HUDEP-2 (cell line): Measurements from ENCODE around the gene LRP5.

ENCODE experiments used
- DNase-seq, 76 experiments: peaks; one replicate each; lab custom pipeline; 2025; ENCODE audit not compliant: unreplicated experiment in 76 of 76; lab: John Stamatoyannopoulos, UW

LRP5 gene

GRCh38 chr11:68306636-68307035, 5.8 kb upstream of the LRP5 start:
- DNase-seq = no peak

DNA sequence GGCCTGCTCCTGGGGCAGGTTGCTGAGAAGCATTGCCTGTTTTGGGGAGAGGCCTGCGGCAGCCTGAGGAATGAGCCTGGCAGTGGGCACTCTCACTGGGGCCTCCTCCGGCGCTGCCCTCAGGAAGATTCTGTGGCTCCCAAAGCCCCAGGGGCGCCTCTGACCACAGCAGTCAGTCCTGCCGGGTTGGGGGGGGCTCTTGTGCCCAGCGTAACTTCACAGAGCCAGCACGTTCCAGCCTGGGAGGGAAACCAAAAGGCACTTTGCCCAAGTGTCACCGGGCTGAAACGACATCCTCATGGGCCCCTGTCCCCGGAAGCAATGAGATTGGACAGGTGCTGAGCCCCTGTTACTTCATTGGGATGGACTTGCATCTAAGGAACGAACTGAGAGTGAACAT, 4.3 kb upstream of the LRP5 start:
- DNase-seq = no peak

DNA sequence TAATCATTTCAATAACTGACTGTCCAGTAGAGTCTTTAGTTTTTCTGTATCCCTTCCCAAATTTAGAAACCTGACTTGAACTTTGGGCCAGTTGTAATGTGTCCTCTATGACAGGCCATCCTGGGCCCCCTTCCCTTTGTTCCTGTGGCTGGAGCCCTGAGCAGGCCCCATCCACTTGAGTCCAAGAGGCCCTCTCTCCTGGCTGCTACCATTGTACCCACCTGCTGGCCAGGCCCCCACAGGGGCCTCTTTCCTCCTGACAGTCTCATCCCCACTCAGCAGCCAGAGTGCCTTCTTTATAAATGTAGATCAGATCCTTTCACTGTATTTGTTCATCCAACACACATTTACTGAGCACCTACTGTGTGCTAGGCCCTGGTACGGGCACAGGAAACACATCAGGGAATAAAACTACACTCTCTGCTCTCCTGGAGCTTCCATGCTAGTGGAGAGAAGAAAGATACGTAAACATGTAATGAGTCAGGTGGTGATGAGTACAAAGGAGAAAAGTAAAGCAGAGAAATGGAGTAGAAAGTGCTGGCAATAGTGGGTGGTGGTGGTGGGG, 2.7 kb upstream of the LRP5 start:
- DNase-seq = no peak

DNA sequence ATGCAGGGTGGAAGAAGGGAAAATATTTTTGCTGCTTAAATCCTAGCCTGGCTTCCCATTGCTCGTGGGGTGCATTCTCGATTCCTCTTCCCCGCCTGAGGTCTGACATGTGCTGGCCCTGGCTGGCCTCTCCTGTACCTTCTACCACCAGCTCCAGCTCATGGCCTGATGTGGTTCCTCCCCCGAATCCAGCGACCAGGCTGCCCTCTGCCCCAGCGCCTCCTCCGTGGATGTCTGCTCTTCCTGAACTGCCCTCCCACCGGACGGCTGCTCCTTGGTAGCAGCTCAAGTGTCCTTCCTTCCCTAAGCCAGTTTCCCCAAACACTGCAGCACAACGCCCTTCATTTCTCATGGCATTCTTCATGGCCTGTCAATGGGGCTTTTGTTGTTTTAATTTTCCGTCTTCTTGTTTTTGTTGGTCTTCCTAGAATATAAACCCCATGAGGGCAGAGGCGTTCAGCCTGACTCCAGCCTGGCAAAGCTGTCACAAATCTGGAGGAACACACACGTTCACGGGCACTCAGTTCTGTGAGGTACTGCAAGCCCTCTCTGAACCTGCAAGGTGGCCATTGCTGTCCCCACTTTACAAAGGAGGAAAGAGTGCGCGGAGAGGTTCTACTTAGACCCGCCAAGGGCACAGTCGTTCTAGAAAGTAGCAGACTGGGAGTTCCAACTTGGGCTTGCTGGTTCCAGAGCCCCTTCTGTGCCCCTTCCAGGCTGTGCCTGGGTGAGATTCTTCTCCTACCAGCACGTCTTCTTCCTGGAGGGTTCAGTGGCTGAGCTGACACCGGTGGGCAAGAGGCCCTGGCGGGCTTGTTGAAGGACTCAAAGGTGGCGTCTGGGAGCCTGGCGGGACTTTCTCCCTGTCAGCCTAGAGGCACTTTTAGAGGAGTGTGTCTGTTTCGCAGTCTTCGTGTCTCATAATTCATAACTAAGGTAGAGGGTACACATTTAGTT, 953 bp upstream of the LRP5 start:
- DNase-seq = no peak

- DNase-seq = peak in 4 of 76 experiments; percentile 13 to 48 (median 30)
Measured at GRCh38 chr11:68312780-68313573, 586 bp downstream of the LRP5 start.

DNA sequence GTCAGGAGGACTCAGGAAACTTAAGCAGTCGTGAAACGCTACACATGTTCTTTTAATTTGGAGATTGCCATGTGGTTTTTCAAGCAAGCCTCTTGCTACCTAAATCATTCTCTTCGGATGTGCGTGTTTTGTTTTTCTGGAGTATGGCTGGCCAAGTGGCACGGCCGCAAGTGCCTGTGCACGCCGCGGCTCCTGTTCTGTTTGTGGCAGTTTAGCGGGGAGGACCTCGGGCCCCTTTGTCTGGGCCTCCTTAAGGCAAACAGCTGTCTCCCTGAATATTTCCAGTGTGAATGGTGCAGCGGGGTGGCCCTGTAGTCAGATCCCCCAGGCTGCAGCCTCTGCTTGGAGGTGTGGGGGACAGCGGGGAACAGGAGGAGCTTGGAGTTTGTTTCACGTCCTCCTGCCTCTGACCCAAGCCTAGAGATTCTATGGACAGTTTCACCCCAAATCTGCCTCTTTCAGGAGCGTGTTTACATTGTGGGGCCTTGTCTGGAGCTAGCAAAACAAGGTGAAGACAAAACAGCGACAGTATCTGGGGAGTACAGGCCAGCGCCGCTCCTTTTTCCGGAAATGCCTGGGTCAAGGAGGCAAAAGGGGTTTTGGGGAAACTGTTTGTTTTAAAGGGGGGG, 1.3 kb downstream of the LRP5 start:
- peak in 13 of 76 experiments; percentile 11 to 52 (median 32) for DNase-seq

DNA sequence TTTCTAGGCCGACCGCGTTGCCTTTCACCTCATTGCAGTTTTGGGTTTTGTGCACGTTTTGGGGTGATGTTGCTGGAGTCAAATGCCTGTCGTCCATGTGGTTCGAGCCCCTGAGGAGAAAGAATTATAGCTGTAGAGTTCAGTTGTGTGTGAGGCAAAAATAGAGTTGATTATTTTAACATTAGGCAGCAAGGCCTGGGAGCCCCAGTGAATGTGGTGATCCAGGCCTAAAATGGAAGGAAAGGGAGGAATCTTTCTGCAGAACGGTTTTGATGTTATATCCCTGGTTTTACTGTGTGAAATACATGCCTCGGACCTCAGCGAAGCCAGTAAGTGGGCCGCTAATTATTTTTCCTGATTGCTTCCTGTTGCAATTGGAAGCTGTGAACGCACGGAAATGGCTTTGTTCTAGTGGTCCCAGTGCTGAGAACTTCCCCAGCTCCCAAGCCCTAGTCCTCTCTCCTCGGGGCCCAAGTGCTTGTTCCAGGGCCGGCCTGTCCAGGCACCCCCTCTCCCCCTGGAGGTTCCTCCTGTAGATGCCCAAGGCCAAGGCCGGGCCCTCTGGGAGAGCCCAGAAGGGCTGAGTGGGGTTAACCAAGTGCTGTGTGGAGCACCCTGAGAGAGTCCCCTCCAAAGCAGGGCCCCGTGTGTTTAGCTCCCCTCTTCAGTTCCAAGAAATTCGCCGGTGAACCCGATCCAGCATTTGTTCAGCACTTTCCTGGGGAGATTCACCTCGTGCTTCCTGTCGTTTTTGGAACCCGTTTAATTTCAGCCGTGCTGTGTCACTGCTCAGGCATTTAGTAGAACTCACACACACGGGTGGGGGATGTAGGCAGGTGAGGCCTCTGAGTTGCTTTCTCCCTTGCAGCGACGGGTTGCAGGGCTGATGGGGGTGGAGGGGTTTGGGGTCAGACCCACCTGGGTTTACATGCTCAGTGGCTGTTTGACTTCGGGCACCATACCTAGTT, 2.1 kb downstream of the LRP5 start:
- peak in 14 of 76 experiments; percentile 10 to 52 (median 24) for DNase-seq

- DNase-seq = peak in 18 of 76 experiments; percentile 14 to 38 (median 20)
Measured at GRCh38 chr11:68315171-68315920, 3.0 kb downstream of the LRP5 start.

- no peak for DNase-seq
Measured at GRCh38 chr11:68317147-68317785, 4.9 kb downstream of the LRP5 start.

- no peak for DNase-seq
Measured at GRCh38 chr11:68321293-68322051, 9.1 kb downstream of the LRP5 start.

DNA sequence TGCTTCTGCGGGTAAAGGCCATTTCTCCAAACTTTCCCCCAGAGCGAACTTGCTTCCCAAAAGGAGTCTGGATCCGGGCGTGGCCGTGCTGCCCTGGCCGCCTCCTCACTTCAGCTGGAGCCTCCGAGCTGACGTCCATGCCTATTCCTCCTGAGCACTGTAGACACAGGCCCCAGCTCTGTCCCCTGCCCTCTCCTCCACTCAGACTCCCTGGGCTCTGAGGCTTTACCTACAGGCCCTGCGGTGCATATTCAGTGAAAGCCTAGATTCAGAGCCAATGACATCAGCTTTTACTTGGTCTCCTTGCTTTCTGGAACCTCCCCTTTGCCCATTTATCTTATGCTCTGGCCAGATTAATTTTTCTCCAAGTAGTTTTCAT, 9.7 kb downstream of the LRP5 start:
- no peak for DNase-seq

GRCh38 chr11:68324241-68324640, 11.8 kb downstream of the LRP5 start:
- no peak for DNase-seq

DNA sequence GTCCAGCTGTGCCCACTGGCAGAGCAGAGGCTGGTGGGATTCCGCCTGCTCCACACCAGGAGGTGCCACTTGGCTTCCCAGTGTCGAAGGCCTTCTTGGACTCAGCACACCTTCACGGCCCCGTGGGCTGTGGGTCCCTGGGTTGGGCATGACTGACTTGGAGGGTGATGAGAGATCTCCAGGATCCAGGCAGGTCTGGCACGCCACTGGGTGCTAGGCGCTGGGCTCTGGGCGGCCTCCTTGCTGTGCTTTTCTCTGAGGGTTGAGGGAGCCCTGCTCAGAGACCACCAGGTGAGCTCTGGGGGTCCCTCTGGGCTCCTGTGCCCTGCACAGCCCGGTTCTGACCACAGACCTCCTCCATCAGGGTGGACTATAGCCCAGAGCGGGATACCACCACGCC, 12.3 kb downstream of the LRP5 start:
- DNase-seq = no peak

GRCh38 chr11:68325183-68325906, 13.0 kb downstream of the LRP5 start:
- DNase-seq = no peak

DNA sequence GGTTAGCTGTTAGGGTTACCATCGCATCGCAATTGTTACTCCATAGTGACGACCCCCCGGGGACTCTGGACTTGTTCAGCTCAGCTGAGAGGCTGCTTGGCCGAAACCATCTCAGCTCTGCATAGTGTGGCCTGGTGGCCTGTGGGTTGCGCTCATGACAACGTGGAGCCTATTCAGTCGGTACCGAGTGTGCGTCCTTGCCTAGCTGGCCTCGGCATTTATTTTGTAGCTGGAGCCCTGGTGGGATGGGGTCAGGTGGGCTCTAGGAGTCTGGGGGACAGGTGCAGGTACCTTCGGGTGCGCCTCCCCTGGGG, 13.5 kb downstream of the LRP5 start:
- no peak for DNase-seq

- no peak for DNase-seq
Measured at GRCh38 chr11:68326334-68327215, 14.2 kb downstream of the LRP5 start.
